Measurements from ENCODE around the gene C16orf78. TPM values are rescaled to one million over a fixed set of nuclear protein-coding genes. Genes with fewer than 3 reads are reported as not detected.

Gene C16orf78
- total RNA-seq, 1 experiment from 2014 or later: not detected

- H3K9me3 ChIP-seq (ENCODE audit: insufficient read depth, low read depth): no peaks in the 10 kb centered on the region
- intact Hi-C loops (cut with micrococcal nuclease; ENCODE audit: unreplicated experiment): no loop called here
- H2AFZ ChIP-seq: no peak overlapping the region
- H3K4me1 ChIP-seq (replicated peaks; ENCODE audit: insufficient read depth): no peaks in the 10 kb centered on the region
- no peaks in the 10 kb centered on the region for H3K79me2 ChIP-seq (ENCODE audit: low read depth)
- no TSS peak for BruUV-seq (replicated peaks)
- no peak for DNase-seq
- no peak overlapping the region for H3K4me3 ChIP-seq
- ChIA-PET POLR2A (ENCODE audit: unreplicated experiment) (no interaction called here), CTCF (no interaction called here)
- TF ChIP-seq CTCF (conservative IDR thresholded peaks at IDR 0.05) (no peak), EZH2 (IDR thresholded peaks at IDR 0.05; ENCODE audit: low read depth) (no peak)
- H3K4me2 ChIP-seq: no peak overlapping the region
- H3K36me3 ChIP-seq (ENCODE audit: low read depth): no peaks in the 10 kb centered on the region
- no peak overlapping the region for H3K27ac ChIP-seq
- H3K9me2 ChIP-seq (ENCODE audit: insufficient read depth): no peaks in the 10 kb centered on the region
- H3K27me3 ChIP-seq (ENCODE audit: insufficient read depth, low read depth): peaks cover 31% of the 10 kb centered on the region
- H3F3A ChIP-seq (ENCODE audit: insufficient read depth, low read depth): no peaks in the 10 kb centered on the region
- H4K20me1 ChIP-seq (ENCODE audit: insufficient read depth): 0 out of 2 replicates have a peak, but pooled peaks cover 3% of the 10 kb centered on the region
These were observed 4.6 kb downstream of the C16orf78 start for GRCh38 chr16:49378238-49378637.

GRCh38 chr16:49378816-49379215, 5.2 kb downstream of the C16orf78 start:
- no peaks in the 10 kb centered on the region for H3K9me3 ChIP-seq (ENCODE audit: insufficient read depth, low read depth)
- intact Hi-C loops (cut with micrococcal nuclease; ENCODE audit: unreplicated experiment): no loop called here
- H4K20me1 ChIP-seq (ENCODE audit: insufficient read depth): 0 out of 2 replicates have a peak, but pooled peaks cover 3% of the 10 kb centered on the region
- ChIA-PET POLR2A (ENCODE audit: unreplicated experiment) (interaction anchor here (0.6 kb wide), 1 partner anchor 442 kb away, joined by 4 read pairs; no protein-coding TSS in a partner anchor), CTCF (no interaction called here)
- H3K27me3 ChIP-seq (ENCODE audit: insufficient read depth, low read depth): peaks cover 31% of the 10 kb centered on the region
- H3K4me1 ChIP-seq (replicated peaks; ENCODE audit: insufficient read depth): no peaks in the 10 kb centered on the region
- H3K4me3 ChIP-seq: no peak overlapping the region
- H3K36me3 ChIP-seq (ENCODE audit: low read depth): no peaks in the 10 kb centered on the region
- no peak overlapping the region for H3K4me2 ChIP-seq
- TF ChIP-seq EZH2 (IDR thresholded peaks at IDR 0.05; ENCODE audit: low read depth) (no peak), CTCF (conservative IDR thresholded peaks at IDR 0.05) (no peak)
- no peak overlapping the region for H3K27ac ChIP-seq
- no peaks in the 10 kb centered on the region for H3F3A ChIP-seq (ENCODE audit: insufficient read depth, low read depth)
- H3K79me2 ChIP-seq (ENCODE audit: low read depth): no peaks in the 10 kb centered on the region
- BruUV-seq (replicated peaks): no TSS peak
- no peak overlapping the region for H2AFZ ChIP-seq
- no peaks in the 10 kb centered on the region for H3K9me2 ChIP-seq (ENCODE audit: insufficient read depth)
- DNase-seq: no peak

- POLR2A ChIA-PET (ENCODE audit: unreplicated experiment): no interaction called here
These were observed 9.3 kb downstream of the C16orf78 start for GRCh38 chr16:49382916-49383315.

More at GRCh38 chr16:49382916-49383315, 9.3 kb downstream of the C16orf78 start:
- no peak for DNase-seq
- no peak overlapping the region for H3K27ac ChIP-seq
- H3K4me3 ChIP-seq: no peak overlapping the region
- H3K4me2 ChIP-seq: no peak overlapping the region
- H3K9me3 ChIP-seq (ENCODE audit: insufficient read depth, low read depth): no peaks in the 10 kb centered on the region
- CTCF ChIA-PET: no interaction called here
- peaks cover 19% of the 10 kb centered on the region for H3K27me3 ChIP-seq (ENCODE audit: insufficient read depth, low read depth)
- H4K20me1 ChIP-seq (ENCODE audit: insufficient read depth): 0 out of 2 replicates have a peak, but pooled peaks cover 3% of the 10 kb centered on the region
- H2AFZ ChIP-seq: no peak overlapping the region
- no peaks in the 10 kb centered on the region for H3K36me3 ChIP-seq (ENCODE audit: low read depth)
- H3F3A ChIP-seq (ENCODE audit: insufficient read depth, low read depth): no peaks in the 10 kb centered on the region
- H3K9me2 ChIP-seq (ENCODE audit: insufficient read depth): no peaks in the 10 kb centered on the region
- no peak for TF ChIP-seq EZH2 (IDR thresholded peaks at IDR 0.05; ENCODE audit: low read depth)
- no peak; the same call in 1 of the 2 replicates for TF ChIP-seq CTCF (conservative IDR thresholded peaks at IDR 0.05)
- intact Hi-C loops (cut with micrococcal nuclease; ENCODE audit: unreplicated experiment): no loop called here
- no peaks in the 10 kb centered on the region for H3K4me1 ChIP-seq (replicated peaks; ENCODE audit: insufficient read depth)
- H3K79me2 ChIP-seq (ENCODE audit: low read depth): no peaks in the 10 kb centered on the region
- BruUV-seq (replicated peaks): no TSS peak

Measured in PC-9 (cell line).